ENCODE measurements around the gene TNFRSF12A. TPM values are rescaled to one million over a fixed set of nuclear protein-coding genes. Genes with fewer than 3 reads are reported as not detected.

Gene TNFRSF12A
- total and polyA plus RNA-seq, 2 of the 13 experiments (the other 11 are each of a cell fraction or from before 2014, with no cell fraction given) = 61.9 to 66.0 TPM

- TF ChIP-seq ZBTB4 (CRISPR knock-in tag; IDR thresholded peaks at IDR 0.05; ENCODE audit: borderline replicate concordance) = no peak
- no peak for TF ChIP-seq NR0B2 (CRISPR knock-in tag; IDR thresholded peaks at IDR 0.05)
- no peak for TF ChIP-seq ZNF816 (CRISPR knock-in tag; IDR thresholded peaks at IDR 0.05; ENCODE audit: borderline replicate concordance)
- TF ChIP-seq ARID2 (CRISPR knock-in tag; IDR thresholded peaks at IDR 0.05; ENCODE audit: borderline replicate concordance) = no peak
- peak; percentile 81 for TF ChIP-seq ZNF687 (CRISPR knock-in tag; IDR thresholded peaks at IDR 0.05)
- no peak for TF ChIP-seq KAT2B (IDR thresholded peaks at IDR 0.05; ENCODE audit: borderline replicate concordance, low read depth, low read length)
- TF ChIP-seq ZNF160 (CRISPR knock-in tag; IDR thresholded peaks at IDR 0.05) = no peak
- TF ChIP-seq ZHX1 (CRISPR knock-in tag; IDR thresholded peaks at IDR 0.05; ENCODE audit: low read depth) = no peak
- peak; percentile 36; the same call in 1 of the 2 replicates for TF ChIP-seq ZBTB49 (CRISPR knock-in tag; IDR thresholded peaks at IDR 0.05; ENCODE audit: borderline replicate concordance)
- TF ChIP-seq XRCC5 (optimal IDR thresholded peaks at IDR 0.05; ENCODE audit: low read length) = peak; percentile 65
- no peak for TF ChIP-seq ATF4 (CRISPR knock-in tag; IDR thresholded peaks at IDR 0.05)
- no peak for TF ChIP-seq ZNF773 (CRISPR knock-in tag; IDR thresholded peaks at IDR 0.05; ENCODE audit: borderline replicate concordance)
- no peak for TF ChIP-seq HNF4G (IDR thresholded peaks at IDR 0.05; ENCODE audit: borderline replicate concordance, low read depth, low read length)
- no peak for TF ChIP-seq HNF4G (CRISPR knock-in tag; IDR thresholded peaks at IDR 0.05; ENCODE audit: borderline replicate concordance, low read depth)
Observed at GRCh38 chr16:2983706-2984136, 36.4 kb upstream of the TNFRSF12A start (continued).

Data from HepG2 (cell line).